Suppressor macrophage treated with lipopolysaccharide for 4 hours (primary cell): Measurements from ENCODE around the gene PGGHG.
"Not testable (repeated sequence)": the region's sequence is repeated elsewhere in the genome, so short reads cannot be mapped to it uniquely, and the experiment has no call there.

Experiments
- DNase-seq: peaks from one replicate; pipeline ENCODE4 v3.0.0-alpha.2; 2020

The PGGHG gene

DNA sequence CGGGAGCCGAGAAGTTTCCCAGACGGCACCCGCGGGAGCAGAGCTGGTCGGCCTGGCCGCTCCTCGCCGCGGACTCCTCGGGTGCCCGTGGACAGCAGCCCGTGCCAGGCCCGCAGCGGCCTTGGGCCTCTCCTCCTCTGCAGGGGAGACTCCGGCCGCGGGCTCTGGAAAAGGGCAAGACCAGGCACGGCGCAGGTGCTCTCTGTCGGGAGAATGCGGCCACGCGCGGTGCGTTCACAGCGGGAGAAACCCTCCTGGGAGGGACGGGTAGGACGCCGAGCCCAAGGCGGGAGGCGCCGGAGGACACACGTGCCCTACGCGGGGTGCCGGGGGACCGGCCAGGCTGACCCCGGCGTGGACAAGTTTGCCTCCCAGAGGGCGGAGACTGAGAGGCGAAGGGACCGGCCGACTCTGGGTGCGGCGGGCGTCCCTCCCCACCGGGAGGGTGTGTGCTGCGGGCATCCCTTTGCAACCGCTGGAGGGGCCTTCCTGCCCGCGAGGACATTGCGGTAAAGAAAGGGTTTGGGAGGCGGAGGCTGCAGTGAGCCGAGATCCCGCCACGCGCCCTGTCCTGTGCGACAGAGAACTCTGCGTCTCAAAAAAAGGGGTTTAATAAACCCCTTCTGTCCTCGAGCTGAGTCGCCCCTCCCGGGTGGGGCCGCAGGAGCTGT lies 27.2 kb downstream of the PGGHG start:
- DNase-seq, result no peak

DNA sequence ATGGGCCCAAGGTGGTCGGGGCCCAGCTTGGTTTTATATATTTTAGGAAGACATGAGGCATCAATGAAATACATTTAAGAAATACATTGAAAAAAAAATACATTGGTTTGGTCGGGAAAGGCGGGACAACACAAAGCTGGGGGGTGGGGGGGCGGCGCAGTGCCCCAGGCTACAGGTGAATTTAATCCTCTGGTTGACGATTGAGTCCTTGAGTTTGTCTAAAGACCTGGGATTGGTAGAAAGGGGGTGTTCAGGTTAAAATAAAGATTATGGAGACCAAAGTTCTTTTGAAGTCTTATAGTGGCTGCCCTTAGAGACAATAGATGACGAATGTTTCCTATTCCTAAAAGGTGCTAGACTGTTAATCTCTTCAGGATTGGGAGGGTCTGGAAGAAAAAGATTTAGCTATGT lies 28.0 kb downstream of the PGGHG start:
- no peak for DNase-seq

DNA sequence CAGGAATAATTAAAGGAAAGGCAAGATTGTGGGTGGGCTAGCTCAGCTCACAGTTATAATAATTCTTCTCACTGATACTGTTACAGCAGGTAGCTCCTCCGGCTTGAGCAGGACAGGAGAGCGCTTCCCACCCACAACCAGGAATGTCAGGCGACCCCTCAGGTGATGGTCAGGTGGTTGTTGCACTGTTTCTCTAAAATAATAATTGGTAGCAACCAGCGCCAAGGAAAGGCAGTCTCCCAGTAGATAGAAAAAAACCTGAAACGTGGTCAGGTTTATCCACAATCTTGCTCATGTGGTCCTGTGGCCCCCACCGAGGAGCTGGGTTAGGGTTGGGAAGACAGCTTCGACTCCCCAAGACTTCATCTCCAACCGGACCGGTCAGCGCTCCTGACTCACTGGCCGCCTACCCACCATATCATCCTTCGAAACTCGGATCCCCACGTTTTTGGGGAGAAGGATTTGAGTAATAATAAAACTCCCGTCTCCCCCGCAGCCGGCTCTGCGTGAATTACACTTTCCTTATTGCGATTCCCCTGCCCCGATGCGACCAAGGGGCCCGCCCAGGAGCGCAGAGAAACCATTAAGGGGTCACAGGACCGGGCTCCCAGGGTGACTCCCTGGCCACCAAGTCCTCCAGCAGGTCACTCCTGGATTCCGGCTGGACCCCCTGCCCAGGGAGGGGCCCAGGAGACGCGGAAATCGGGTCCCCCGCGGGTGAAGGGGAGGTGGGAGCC lies 28.9 kb downstream of the PGGHG start:
- not testable (repeated sequence) for DNase-seq

DNA sequence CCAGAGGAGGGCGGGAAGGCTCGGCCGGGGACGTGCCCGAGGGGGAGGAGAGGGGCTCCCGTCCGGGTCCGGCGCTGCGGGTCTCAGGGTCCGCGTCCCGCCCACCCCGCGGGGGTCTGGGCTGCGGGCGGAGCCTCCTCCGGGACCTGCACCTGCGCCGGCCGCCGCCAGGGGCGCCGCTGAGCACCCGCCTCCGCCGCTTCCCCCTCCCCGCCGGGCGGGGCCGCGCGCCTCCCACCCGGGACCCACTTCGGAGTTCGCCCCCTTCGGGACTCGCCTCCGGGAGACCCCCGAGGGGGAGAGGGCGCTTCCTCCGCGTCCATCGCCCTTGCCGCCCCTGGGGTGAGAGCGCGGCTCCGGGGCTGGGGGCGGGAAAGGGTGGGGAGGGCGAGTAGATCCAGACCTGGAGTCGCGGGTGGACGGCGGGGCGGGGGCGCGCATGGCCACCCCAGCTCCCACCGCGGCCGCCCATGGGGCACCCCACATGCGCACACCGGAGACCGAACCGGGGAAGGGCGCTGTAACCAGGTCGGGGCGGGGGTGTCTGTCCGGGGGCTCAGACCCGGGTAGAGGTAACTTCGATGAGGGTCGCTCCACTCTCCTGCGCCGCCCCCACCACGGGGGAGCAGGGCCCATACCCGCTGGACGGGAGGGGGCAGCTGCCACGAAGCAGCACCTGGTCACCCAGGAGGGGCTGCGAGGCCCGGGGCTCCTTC lies 29.6 kb downstream of the PGGHG start:
- not testable (repeated sequence) for DNase-seq

DNA sequence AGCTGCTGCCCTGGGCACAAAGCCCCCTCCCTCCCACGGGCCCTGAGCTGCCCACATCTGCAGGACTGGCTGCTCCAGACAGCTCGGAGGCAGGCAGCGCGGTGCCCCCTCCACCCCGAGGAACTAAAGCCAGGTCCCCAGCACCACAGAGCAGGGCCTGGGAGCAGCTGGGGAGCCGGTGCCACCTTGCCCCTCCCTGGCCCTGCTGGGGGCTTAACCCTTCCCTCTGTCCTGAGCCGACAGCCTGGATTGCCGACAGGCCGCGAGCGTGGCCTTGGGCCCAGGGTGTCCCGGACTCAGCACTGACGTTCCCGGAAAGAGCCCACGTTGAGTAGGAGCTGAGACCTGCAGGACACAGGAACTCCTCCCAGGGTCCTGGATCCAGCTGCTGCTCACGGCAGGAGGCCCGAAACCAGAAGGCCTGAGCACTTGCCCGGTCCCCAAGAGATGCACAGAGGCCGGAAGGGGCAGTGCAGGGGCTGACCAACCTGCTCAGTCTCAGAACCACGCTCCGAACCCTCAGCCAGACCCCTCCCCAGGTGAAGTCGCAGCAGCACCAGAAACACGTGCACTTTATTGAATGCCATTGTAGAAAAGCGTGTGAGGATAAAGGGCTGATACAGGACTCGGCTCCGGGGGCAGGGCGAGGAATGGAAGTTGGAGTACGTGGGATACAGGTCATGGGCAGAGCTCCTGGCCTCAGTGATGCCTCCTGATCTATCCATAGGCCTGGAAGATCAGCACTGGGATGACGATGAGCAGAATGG lies 30.4 kb downstream of the PGGHG start:
- DNase-seq, result not testable (repeated sequence)

DNA sequence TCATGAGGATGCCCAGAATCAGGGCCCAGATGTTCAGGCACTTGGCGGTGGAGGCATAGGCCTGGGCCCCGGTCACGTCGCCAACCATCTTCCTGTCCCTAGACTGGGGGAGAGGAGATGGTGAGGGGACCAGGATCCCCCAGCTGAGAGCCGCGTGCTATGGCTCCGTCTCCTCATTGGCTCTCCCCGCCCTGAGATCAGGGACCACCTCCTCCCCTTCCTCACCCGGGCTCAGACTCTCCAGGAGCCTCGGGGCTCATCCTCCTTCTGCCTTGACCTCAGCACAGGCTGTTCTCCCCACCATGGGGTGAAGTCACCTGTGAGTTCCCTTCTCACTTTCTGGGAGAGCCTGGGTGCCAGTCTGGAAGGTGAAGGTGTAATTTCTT lies 31.0 kb downstream of the PGGHG start:
- not testable (repeated sequence) for DNase-seq

DNA sequence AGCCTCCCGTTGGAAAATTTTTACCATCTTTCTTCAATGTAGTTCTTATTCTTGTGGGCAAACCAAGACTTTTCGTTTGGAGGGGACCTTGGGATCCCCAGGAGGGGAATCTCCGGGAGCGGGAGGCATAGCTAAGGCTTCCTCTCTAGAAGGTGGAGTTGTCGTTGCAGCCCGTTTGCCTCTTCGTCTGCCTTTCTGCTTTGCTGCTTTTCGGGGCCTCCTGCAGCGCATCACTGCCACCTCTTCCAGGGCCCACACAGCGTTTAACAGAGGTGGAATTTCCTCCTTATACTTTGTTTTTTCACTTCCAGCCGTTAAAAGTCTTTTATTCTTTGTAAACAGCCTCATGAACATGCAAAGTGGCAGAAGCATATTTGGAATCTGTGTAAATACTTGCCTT lies 35.2 kb downstream of the PGGHG start:
- no peak for DNase-seq

DNA sequence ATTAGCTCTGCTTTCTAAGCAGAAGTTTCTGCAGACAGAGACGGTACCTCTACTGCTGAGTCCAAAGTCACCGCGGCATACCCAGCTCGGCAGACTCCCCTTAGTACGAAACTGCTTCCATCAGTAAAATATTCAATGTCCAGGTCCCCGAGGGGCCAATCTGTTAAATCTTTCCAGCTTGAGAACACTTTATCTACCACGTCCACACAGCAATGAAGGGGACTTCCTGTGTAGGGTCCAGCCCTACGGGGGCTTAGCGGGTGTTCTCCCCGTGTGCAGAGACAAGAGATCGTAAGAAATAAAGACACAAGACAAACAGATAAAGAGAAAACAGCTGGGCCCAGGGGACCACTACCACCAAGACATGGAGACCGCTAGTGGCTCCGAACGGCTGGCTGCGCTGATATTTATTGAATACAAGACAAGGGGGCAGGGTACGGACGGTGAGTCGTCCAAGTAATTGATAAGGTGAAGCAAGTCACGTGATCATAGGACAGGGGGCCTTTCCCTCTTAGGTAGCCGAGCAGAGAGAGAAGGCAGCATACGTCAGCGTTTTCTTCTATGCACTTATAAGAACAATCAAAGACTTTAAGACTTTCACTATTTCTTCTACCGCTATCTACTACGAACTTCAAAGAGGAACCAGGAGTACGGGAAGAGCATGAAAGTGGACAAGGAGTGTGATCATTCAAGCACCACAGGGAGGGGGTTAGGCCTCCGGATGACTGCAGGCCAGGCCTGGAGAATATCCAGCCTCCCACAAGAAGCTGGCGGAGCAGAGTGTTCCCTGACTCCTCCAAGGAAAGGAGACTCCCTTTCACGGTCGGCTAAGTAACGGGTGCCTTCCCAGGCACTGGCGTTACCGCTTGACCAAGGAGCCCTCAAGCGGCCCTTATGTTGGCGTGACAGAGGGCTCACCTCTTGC lies 35.9 kb downstream of the PGGHG start:
- not testable (repeated sequence) for DNase-seq

DNA sequence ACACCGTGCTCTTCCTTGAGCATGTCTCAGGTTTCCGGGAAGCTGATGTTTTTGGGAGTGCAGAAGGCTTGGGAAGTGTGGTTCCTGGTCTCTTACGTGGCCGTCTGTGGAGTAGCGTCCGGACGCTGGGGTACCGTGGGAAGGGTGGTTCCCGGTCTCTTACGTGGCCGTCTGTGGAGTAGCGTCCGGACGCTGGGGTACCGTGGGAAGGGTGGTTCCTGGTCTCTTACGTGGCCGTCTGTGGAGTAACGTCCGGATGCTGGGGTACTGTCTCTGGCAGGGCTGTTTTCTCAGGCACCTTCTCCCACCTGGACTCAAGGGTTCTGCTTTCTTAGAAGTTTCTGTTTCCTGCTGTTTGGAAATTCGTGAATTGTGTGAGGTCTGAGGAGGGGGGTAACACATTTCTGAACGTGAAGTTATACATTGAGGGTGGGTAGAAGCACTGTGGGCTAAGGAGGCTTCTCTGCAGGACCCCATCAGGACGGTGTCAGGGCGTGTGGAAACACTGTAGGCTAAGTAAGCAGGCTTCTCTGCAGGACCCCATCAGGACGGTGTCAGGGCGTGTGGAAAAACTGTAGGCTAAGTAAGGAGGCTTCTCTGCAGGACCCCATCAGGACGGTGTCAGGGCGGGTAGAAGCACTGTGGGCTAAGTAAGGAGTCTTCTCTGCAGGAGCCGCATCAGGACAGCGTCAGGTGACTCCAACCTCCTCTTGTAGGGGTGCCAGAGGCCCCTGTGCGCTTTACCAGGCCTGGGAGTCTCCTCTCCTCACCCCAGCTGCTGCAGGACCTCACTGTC lies 37.1 kb downstream of the PGGHG start:
- DNase-seq, result no peak

DNA sequence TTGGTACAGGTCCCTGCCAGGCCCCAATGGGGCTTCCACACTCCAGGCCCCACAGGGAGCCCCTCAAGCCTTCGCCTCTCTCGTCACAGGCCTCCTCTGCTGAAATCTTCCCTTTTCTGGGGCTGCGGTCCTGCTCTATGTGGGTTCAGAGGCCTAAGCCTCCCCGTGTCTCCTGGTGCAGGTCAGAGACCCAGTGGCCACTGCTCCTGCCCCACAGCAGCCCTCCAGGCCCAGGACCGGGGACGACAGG lies 37.6 kb downstream of the PGGHG start:
- DNase-seq, result no peak

DNA sequence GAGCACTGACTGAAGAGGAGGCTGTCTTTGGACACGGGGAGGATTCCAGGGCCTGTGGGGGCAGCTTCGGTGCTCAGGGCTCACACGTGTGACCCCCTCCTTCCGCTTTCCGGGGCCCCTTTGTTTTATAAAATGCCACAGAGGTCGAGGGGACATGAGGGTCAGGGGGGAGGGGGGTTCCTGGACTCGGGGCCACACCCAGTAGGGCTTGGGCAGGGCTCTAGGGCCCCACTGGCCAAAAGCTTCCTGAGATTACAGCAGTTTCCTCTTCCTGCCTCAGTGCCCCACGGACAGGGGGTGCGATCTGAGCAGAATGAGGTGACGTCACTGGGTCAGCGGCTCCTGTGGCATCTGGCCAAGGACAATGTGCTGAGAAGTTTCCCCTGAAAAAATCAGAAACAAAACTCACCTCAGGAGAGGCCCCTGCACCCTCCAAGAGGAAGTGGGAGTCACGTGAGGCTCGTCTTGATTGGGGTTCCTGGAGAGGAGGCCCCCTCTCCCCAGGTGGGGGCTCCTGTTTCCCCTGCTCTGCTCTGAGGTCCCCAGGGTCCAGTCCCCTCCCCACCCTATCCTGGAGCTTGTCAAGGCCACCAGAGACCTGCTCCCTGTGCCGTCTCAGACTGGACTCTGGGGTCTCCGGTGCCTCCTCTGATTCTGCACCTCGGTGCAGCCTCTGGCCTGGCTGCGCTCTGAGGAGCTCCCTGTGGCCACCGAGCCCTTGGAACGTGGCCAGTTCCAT lies 38.1 kb downstream of the PGGHG start:
- peak; percentile 88 for DNase-seq

DNA sequence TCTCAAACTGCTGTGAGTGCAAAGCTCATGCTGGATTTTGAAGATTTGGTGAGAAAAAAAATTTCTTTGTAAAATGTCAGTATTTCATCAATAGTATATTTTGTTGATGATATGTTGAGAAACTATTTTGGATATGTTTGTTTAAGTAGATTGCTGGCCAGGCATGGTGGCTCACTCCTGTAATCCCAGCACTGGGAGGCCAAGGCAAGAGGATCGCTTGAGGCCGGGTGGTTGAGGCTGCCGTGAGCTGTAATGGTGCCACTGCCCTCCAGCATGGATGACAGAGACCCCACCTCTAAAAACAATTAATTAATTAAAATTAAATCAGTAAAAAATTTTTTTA lies 38.6 kb downstream of the PGGHG start:
- DNase-seq, result no peak

DNA sequence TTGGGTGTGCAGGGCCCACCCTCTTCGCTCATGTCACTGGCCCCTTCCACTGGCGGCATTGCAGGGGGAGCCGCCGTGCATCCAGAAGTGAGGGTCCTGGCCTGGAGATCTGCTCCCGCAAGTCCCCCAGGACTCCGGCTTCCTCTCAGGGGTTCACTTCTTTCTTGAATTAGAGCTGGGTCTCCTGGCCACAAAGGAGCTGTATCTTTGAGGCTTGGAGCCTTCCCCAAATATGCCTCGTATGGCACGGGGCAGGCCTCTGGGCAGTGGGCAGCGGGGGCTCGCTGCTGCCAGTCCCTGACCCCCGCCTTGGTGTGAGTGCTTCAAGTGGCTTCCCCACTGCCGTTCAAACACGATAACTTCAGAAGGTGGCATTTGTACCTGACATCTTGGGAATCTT lies 39.1 kb downstream of the PGGHG start:
- DNase-seq, result no peak

DNA sequence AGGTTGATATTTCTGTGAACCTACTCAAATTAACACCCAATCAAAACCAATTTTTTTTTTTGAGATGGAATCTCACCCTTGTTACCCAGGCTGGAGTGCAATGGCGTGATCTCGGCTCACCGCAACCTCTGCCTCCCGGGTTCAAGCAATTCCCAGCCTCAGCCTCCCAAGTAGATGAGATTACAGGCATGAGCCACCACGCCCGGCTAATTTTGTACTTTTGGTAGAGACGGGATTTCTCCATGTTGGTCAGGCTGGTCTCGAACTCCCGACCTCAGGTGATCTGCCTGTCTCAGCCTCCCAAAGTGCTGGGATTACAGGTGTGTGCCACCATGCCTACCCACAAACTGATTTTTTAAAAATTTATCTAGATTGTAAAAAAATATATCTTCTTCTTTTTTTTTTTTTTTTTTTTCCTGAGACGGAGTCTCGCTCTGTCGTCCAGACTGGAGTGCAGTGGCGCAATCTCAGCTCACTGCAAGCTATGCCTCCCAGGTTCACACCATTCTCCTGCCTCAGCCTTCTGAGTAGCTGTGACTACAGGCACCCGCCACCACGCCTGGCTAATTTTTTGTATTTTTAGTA lies 39.7 kb downstream of the PGGHG start:
- DNase-seq, result not testable (repeated sequence)

DNA sequence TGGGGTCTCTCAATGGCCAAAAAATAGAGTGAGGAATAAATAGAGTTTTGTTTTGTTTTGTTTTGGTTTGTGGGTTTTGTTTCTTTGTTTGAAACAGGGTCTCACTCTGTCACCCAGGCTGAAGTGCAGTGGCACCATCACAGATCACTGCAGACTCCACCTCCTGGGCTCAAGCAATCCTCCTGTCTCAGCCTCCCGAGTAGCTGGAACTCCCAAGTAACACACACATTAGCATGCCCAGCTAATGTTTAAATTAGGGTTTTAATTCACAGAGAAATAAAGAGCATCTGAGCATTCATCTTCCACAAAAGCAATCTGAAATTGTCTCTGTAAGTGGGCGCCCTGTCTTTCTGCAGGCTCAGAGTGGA lies 40.9 kb downstream of the PGGHG start:
- no peak for DNase-seq

DNA sequence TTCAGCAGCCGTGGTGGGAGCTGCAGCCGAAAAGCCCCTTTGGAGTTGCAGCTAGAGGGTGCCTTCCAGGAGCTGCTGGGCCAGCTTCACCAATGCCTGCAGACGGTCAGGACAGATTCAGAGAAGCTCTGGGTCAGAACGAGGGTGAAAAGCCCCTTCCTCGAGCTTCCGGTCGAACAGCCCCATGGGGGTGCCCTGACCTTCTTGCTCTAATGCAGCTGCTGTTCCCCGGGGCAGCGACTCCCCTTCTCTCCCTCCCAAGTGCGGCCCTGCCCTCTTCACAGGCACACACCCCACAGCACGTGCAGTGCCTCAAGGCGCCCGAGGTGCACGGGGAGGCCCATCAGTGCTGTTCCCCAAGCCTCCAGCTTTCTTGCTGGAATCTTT lies 41.4 kb downstream of the PGGHG start:
- no peak for DNase-seq

DNA sequence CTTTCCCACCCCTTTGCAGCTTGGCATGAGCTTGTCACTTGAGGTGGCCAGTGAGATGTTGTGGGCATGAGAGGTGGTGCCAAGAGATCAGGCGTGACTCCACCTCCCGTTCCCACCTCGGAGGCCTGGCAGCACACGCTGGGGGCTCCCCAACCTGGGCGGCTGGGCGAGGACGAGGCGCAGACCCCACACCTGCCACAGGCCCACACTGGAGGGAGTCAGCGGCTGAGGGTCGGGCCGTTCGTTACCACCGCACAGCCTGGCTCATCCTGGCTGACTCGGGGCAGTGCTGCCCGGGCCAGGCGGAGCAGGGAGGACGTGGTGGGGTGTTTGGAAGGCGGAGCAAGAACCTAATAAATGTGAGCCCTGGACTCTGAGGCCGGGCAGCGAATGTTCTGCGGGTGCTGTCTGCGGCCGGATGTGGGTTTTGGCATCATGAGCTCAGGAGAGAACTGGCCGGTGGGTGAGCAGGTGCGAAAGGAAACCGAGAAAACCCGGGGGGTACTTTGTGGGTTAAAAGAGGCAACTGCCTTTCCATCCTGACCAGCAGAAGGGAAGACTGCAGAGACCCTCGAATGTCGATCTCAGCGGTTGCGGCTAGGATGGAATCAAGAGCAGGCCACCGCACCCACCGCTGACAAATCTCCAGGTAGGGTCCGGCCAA lies 41.9 kb downstream of the PGGHG start:
- DNase-seq, result no peak

DNA sequence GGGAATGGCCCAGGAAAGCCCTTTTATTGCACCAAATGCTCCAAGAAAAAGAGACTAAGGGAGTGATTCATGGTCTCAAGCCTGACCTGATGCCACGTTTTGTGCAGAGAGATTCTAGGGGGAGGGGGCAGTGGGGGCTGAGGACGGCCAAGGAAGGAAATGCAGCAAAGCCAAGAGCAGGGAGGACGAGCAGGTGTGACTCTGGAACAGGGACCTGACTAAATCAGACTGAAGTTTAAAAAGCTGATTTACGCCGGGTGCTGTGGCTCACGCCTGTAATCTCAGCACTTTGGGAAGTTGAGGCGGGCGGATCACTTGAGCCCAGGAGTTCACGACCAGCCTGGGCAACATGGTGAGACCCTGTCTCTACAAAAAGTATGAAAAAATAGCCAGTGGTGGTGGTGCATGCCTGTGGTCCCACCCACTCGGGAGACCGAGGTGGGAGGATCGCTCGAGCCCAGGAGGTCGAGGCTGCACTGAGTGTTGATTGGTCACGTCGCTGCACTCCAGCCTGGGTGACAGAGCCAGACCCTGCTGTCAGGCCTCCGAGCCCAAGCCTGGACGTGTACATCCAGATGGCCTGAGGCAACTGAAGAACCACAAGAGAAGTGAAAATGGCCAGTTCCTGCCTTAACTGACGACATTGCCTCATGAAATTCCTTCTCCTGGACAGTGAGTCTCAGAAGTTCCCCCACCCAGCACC lies 42.6 kb downstream of the PGGHG start:
- DNase-seq, result peak; percentile 9
